HG02763 (cell line): ENCODE data around the gene EIF2A.
"Not testable (repeated sequence)": the region's sequence is repeated elsewhere in the genome, so short reads cannot be mapped to it uniquely, and the experiment has no call there.

Experiments
- ATAC-seq: cut with Tn5 transposase; IDR thresholded peaks from one replicate; pipeline ENCODE4 v1.9.1; 2021; ENCODE audit warnings: mild to moderate bottlenecking, moderate library complexity; ENCODE audit not compliant: unreplicated experiment

The EIF2A gene

DNA sequence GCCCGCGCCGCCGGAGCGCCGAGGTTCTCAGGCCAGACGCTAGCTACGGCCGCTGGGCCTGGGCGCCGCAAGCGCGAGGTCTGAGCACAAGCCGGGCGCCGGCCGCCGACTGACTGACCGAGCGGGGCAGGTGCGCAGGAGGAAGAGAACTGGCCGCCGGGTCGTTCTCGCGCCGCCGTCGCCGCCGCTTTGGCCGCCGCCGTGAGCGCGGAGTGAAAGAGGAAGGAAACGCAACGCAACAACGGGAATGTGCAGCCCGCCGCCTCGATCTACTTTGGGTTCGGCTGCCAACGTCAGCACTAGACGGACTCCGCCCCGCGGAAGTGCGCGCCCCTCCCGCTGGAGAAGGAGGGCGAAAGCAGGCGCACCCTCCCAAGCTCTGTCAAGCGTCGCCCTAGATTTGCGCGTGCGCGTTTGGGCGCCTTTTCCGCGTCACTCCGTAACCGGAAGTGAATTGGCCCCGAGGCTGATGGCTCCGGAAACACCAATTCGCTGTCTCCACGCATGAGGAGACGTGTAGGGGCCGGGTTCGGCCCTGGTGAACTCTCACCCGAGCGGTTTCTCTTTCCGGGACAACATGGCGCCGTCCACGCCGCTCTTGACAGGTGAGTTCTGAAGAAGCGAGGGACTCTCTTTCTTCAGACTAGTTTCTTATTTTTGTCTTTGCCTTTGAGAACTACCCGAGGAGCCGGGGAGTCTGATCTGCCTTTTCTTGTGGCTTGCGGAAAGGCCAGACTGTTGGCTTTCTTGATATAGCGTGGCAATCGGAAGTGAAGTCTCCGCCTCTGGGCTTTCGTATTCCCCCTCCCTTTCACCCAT, at the start of gene EIF2A, which contains the start of gene SERP1:
Gene EIF2A (plus strand): TSS at position 562 of the 819 bp plus-strand sequence. CDS start 16 bp downstream, at position 578.
Gene SERP1 (minus strand): TSS at position 271 of the 819 bp plus-strand sequence. CDS start 361 bp downstream, outside the sequence.
- ATAC-seq, result peak; percentile 92

- no peak for ATAC-seq
These were observed 48.6 kb upstream of the EIF2A start for GRCh38 chr3:150497956-150498355.

- not testable (repeated sequence) for ATAC-seq
These were observed 45.6 kb upstream of the EIF2A start for GRCh38 chr3:150500960-150501359.

DNA sequence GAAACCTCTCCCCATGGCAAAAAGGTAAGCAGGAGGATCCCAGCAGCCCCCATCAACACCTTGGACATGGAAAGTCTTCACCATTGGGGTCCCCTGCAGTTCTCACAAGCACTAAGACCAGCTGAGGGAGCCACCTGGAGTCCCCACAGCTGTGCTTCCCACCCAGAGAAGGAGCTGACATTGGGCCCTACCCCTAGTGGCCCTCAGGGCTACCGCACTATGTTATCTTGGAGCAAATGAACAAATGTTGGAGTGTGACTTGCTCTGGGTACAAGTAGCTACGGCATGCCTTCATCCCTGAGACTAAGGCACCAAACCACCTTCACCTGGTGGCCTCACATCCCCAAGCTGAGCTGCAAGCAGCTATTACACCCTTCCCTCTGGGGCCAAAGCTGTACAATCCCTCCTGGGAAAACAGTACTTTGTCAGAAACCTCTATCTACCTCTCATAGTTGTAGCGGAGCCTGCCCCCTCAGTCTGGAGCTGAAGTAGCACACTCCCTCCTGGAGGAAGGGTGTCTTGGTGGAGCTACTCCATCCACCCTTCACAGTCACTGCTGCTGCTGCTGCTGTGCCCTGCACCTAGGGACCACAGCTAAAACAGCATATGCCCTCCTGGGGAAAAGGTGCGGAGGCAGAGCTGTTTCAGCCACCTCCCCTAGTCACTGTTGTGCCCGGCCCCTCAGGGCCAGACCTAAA, 43.0 kb upstream of the EIF2A start:
- ATAC-seq, result no peak

GRCh38 chr3:150504483-150504882, 42.1 kb upstream of the EIF2A start:
- ATAC-seq, result no peak

- no peak for ATAC-seq
These were observed 38.2 kb upstream of the EIF2A start for GRCh38 chr3:150508401-150508800.

DNA sequence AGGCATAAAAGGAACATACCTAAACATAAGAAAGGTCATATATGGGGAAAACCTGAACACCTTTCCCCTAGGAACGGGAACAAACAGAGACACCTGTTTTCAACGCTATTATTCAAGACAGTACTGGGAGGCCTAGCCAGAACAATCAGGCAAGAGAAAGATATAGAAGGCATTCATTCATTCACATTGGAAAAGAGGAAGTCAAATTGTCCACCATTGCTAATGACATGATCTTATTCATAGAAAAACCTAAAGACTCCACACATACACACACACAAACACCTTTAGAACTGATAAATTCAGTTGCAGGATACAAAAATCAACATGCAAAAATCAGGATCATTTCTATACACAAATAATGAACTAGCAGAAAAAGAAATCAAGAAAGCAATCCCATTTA, 36.8 kb upstream of the EIF2A start:
- no peak for ATAC-seq

DNA sequence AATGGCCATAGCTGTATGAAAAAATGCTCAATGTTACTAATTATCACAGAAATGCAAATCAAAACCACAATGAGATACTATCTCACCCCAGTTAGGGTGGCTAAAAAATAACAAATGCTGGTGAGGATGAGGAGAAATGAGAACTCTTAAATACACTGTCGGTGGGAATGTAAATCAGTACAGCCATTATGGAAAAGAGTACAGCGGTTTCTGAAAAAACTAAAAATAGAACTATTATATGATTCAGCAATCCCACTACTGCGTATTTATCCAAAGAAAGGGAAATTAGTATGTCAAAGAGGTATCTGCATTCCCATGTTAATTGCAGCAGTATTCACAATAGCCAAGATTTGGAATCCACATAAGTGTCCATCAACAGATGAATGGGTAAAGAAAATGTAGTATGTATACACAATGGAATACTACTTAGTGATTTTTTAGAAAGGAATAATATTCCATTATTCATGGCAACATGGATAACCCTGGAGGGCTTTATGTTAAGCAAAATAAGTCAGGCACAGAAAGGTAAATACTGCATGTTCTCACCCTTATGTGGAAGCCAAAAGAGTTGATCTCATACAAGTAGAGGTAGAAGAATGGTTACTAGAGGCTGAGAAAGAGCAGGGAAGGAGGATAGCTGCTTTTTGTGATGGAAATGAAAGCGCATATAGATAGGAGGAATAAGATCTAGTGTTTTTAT, 35.3 kb upstream of the EIF2A start:
- no peak for ATAC-seq

- no peak for ATAC-seq
These were observed 31.4 kb upstream of the EIF2A start for GRCh38 chr3:150515210-150515609.

DNA sequence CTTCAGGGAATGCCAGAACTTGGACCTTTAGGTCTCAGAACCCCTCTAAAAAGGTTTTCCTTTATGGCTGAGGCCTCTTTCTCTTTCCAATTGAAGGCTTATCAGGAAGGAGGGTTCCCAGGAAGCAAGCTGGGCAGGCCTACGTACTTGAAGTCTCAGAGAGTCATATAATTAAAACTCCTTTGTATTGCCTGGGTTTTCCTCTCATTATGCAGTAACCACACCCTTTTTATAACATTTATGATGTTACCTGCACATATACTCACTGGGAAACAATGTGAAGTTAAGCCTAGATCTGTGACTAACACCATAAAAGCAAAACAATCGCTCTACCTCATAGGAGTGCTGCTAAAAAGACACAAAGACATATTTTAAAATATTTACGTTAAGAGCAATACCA, 27.6 kb upstream of the EIF2A start:
- no peak for ATAC-seq

- no peak for ATAC-seq
These were observed 26.2 kb upstream of the EIF2A start for GRCh38 chr3:150520408-150520807.

DNA sequence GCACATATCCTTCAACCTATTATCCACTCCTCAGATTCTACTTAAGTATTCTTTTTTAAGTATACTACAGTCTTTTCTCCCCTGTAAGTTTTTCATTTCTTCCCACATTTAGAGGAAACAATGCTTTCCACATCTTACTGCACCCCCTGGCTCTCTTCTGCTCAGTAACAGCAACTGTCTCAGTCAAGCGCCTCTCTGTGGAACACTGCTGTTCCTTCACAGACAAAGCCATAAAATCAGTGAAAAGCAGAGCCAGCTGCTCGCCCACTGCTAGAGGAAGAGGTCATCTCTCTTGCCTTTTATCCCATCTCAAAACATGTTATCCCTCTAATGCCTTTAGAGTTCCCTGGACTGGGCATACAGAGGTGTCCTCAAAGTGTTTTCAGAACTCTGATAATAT, 25.1 kb upstream of the EIF2A start:
- ATAC-seq, result no peak

DNA sequence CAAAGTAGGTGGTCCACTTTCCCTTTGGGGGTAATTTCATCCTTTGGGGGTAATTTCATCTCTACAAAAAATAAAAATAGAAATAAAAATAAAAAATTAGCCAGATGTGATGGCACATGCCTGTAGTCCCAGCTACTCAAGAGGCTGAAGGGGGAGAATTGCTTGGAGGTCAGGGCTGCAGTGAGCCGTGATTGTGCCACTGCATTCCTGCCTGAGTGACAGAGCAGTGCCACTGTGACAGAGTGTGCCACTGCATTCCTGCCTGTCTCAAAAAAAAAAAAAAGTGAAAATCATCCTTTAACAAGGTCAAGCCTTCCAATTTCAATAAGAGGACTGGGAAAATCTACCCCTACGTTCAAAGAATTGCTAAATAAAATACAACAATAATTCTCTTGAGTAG, 23.0 kb upstream of the EIF2A start:
- ATAC-seq, result no peak

GRCh38 chr3:150527464-150528255, 18.9 kb upstream of the EIF2A start:
- no peak for ATAC-seq

- ATAC-seq, result no peak
These were observed 18.2 kb upstream of the EIF2A start for GRCh38 chr3:150528354-150528797.

DNA sequence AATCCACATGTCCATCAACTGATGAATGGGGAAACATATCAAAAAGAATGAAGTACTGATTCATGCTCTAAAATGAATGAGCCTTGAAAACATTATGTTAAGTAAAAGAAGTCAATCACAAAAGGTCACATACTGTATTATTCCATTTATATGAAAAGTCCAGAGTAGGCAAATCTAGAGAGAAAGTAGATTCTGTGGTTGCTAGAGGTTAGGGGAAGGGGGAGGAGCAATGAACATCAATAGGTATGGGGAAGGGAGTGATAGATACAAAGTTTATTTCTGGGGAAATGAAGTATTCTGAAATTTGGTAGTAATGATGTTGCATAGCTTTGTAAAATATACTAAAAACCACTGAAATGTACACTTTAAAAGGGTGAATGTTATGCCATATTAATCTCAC, 14.8 kb upstream of the EIF2A start:
- ATAC-seq, result no peak

- ATAC-seq, result no peak
These were observed 11.4 kb upstream of the EIF2A start for GRCh38 chr3:150535204-150535603.

DNA sequence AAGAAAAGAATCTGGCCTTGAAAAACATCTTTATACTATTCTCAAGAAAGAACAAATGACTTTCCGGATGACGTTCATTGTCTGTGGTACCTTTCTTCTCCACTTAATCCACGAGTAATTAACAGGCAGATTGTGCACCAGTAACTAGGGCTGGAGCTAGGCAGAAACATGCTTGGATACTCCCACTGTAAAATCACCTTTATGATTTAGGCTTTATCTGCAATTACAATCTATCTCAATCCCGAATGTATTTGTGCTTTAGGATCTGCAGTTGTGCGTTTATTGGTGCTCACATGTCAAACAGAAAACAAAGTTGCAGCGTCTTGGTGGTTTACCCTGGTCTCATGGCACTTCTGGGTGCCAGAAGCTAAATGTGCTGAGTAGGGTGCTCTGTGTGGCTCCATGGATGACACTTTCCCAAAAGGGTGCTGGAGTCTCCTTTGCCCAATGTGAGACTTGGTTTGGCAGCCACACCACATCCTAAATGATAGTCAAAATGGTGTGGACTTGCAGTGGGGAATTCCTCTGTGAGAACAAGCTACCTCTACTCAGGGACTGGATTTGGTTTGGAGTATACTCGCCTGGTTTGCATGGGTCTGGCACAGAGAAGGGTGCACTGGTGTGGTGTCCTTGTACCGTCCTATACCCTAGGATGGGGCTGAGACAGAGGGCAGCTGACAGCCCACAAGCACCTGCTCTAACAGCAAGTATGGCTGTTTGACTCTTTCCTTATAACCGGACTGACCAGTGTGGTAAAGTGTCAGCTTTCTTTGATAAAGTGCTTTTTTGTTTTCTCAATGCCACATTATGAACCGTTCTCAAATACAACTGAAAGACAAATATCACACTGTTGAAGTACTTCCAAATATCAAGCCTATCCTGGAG, 8.0 kb upstream of the EIF2A start:
- no peak for ATAC-seq

- ATAC-seq, result no peak
These were observed 6.3 kb upstream of the EIF2A start for GRCh38 chr3:150540297-150540696.

- ATAC-seq, result no peak
These were observed 5.6 kb upstream of the EIF2A start for GRCh38 chr3:150540991-150541390.
